HEK293 (cell line): ENCODE results near the gene TLE2.
A peak's percentile ranks its signal among the peaks of the same experiment; 100 is the strongest.

ENCODE experiments used
- BCL11B ChIP-seq: fragments of 450-650 bp; formaldehyde crosslinking; IDR thresholded peaks from 2 replicates; pipeline ENCODE4 v1.5.1; 2016; ENCODE audit warnings: low read depth, missing biosample characterization, missing genetic modification characterization
- FEZF1 ChIP-seq: fragments of 450-650 bp; formaldehyde crosslinking; IDR thresholded peaks from 2 replicates; pipeline ENCODE4 v1.5.1; 2016; ENCODE audit warnings: missing biosample characterization, missing genetic modification characterization
- GLIS1 ChIP-seq: fragments of 450-650 bp; formaldehyde crosslinking; IDR thresholded peaks from 2 replicates; pipeline ENCODE4 v1.5.1; 2016; ENCODE audit warnings: missing biosample characterization, missing genetic modification characterization
- HOXA7 ChIP-seq: sonication (generic); formaldehyde crosslinking; IDR thresholded peaks from 2 replicates; pipeline ENCODE4 v1.8.1; 2022; ENCODE audit warnings: missing genetic modification reagents, borderline replicate concordance
- HOXD13 ChIP-seq: sonication (generic); formaldehyde crosslinking; IDR thresholded peaks from 2 replicates; pipeline ENCODE4 v1.8.0; 2022; ENCODE audit warnings: missing genetic modification reagents, borderline replicate concordance
- IKZF3 ChIP-seq: fragments of 450-650 bp; IDR thresholded peaks from 2 replicates; pipeline ENCODE4 v1.5.0; 2018; ENCODE audit warnings: missing biosample characterization, mild to moderate bottlenecking, missing genetic modification characterization, moderate library complexity
- KLF9 ChIP-seq: fragments of 450-650 bp; formaldehyde crosslinking; IDR thresholded peaks from 2 replicates; pipeline ENCODE4 v1.5.1; 2016; ENCODE audit warnings: missing biosample characterization, missing genetic modification characterization, low read depth
- SP3 ChIP-seq: fragments of 450-650 bp; formaldehyde crosslinking; IDR thresholded peaks from 2 replicates; pipeline ENCODE4 v1.5.1; 2016; ENCODE audit warnings: missing biosample characterization, missing genetic modification characterization
- ZEB2 ChIP-seq: fragments of 450-650 bp; formaldehyde crosslinking; IDR thresholded peaks from 2 replicates; pipeline ENCODE4 v1.5.1; 2016; ENCODE audit warnings: missing biosample characterization, missing genetic modification characterization
- ZFP69B ChIP-seq: fragments of 450-650 bp; formaldehyde crosslinking; IDR thresholded peaks from 2 replicates; pipeline ENCODE4 v1.5.1; 2016; ENCODE audit warnings: missing biosample characterization, missing genetic modification characterization
- ZNF16 ChIP-seq: fragments of 450-650 bp; formaldehyde crosslinking; IDR thresholded peaks from 2 replicates; pipeline ENCODE4 v1.5.1; 2016; ENCODE audit warnings: low read depth, missing biosample characterization, missing genetic modification characterization
- ZNF23 ChIP-seq: fragments of 450-650 bp; formaldehyde crosslinking; IDR thresholded peaks from 2 replicates; pipeline ENCODE4 v1.5.1; 2016; ENCODE audit warnings: missing biosample characterization, missing genetic modification characterization, borderline replicate concordance
- ZNF248 ChIP-seq: fragments of 450-650 bp; formaldehyde crosslinking; IDR thresholded peaks from 2 replicates; pipeline ENCODE4 v1.5.1; 2017; ENCODE audit warnings: missing biosample characterization, missing genetic modification characterization
- ZNF366 ChIP-seq: fragments of 450-650 bp; formaldehyde crosslinking; conservative IDR thresholded peaks from 2 replicates; pipeline ENCODE4 v1.5.1; 2016; ENCODE audit warnings: missing biosample characterization, missing genetic modification characterization
- ZNF433 ChIP-seq: fragments of 450-650 bp; formaldehyde crosslinking; IDR thresholded peaks from 2 replicates; pipeline ENCODE4 v1.5.1; 2016; ENCODE audit warnings: missing biosample characterization, missing genetic modification characterization, low read depth
- ZNF48 ChIP-seq: fragments of 450-650 bp; formaldehyde crosslinking; IDR thresholded peaks from 2 replicates; pipeline ENCODE4 v1.5.1; 2016; ENCODE audit warnings: missing biosample characterization, missing genetic modification characterization
- ZNF548 ChIP-seq: fragments of 450-650 bp; formaldehyde crosslinking; IDR thresholded peaks from 2 replicates; pipeline ENCODE4 v1.5.1; 2016; ENCODE audit warnings: missing biosample characterization, missing genetic modification characterization
- ZNF600 ChIP-seq: fragments of 450-650 bp; formaldehyde crosslinking; IDR thresholded peaks from 2 replicates; pipeline ENCODE4 v1.5.1; 2016; ENCODE audit warnings: missing biosample characterization, missing genetic modification characterization
- ZNF621 ChIP-seq: fragments of 450-650 bp; formaldehyde crosslinking; IDR thresholded peaks from 2 replicates; pipeline ENCODE4 v1.5.1; 2017; ENCODE audit warnings: missing biosample characterization, missing genetic modification characterization
- ZNF623 ChIP-seq: fragments of 450-650 bp; formaldehyde crosslinking; IDR thresholded peaks from 2 replicates; pipeline ENCODE4 v1.5.1; 2016; ENCODE audit warnings: missing biosample characterization, missing genetic modification characterization
- ZNF707 ChIP-seq: fragments of 450-650 bp; formaldehyde crosslinking; IDR thresholded peaks from 2 replicates; pipeline ENCODE4 v1.5.1; 2016; ENCODE audit warnings: missing biosample characterization, missing genetic modification characterization
- ZSCAN23 ChIP-seq: fragments of 450-650 bp; formaldehyde crosslinking; IDR thresholded peaks from 2 replicates; pipeline ENCODE4 v1.5.1; 2016; ENCODE audit warnings: missing biosample characterization, missing genetic modification characterization
- TF ChIP-seq, protein P1 (sequence below): fragments of 450-650 bp; formaldehyde crosslinking; IDR thresholded peaks from 2 replicates; pipeline ENCODE4 v1.5.1; 2017; ENCODE audit warnings: missing biosample characterization, mild to moderate bottlenecking, missing genetic modification characterization, moderate library complexity
- TF ChIP-seq, protein P2 (sequence below): fragments of 450-650 bp; formaldehyde crosslinking; IDR thresholded peaks from 2 replicates; pipeline ENCODE4 v1.5.1; 2017; ENCODE audit warnings: missing biosample characterization, missing genetic modification characterization
- TF ChIP-seq, protein P3 (sequence below): IDR thresholded peaks from 2 replicates; pipeline ENCODE4 v1.6.1; 2011; ENCODE audit warnings: mild to moderate bottlenecking, low read depth, low read length, borderline replicate concordance
- TF ChIP-seq, protein P4 (sequence below): fragments of 450-650 bp; formaldehyde crosslinking; IDR thresholded peaks from 2 replicates; pipeline ENCODE4 v1.5.1; 2016; ENCODE audit warnings: missing biosample characterization, missing genetic modification characterization
- TF ChIP-seq, protein P5 (sequence below): fragments of 450-650 bp; formaldehyde crosslinking; IDR thresholded peaks from 2 replicates; pipeline ENCODE4 v1.5.1; 2016; ENCODE audit warnings: missing biosample characterization, missing genetic modification characterization
- TF ChIP-seq, protein P6 (sequence below): fragments of 450-650 bp; formaldehyde crosslinking; IDR thresholded peaks from 2 replicates; pipeline ENCODE4 v1.5.1; 2016; ENCODE audit warnings: missing biosample characterization, missing genetic modification characterization
- TF ChIP-seq, protein P7 (sequence below): fragments of 450-650 bp; formaldehyde crosslinking; IDR thresholded peaks from 2 replicates; pipeline ENCODE4 v1.5.1; 2016; ENCODE audit warnings: missing biosample characterization, missing genetic modification characterization

Gene TLE2

DNA sequence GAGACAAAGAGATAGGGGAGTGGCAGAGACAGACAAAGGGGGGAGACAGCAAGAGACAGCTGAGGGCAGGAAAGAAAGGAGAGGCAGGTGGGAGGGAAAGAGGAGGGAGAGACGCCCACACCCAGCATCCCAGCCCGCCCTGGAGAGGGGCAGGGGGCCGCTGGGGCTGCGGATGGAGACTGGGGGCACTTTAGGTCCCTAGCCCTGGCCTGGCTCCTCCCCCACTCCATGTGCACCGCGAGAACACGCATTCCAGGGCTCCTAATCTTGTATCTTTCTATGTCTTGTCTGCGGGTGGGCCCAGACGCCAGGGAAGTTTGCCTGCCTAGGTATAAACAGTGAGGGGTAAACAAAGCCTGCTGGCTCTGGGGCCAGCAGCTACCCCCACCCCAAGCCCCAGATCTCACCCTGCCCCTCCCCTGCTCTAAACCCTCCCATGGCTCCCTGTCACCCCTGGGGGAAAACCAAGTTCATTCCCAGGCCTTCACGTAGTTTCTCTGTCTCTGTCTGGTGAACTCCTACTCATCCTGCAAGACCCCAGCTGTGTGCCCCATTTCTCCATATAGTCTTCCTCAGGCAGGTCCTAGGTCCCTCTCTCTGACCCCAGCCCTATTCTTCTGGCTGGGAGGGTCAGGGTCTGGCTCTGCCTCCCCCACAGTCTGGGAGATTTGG, 27.5 kb upstream of the TLE2 start (continued):
- TF ChIP-seq, protein P1, sequence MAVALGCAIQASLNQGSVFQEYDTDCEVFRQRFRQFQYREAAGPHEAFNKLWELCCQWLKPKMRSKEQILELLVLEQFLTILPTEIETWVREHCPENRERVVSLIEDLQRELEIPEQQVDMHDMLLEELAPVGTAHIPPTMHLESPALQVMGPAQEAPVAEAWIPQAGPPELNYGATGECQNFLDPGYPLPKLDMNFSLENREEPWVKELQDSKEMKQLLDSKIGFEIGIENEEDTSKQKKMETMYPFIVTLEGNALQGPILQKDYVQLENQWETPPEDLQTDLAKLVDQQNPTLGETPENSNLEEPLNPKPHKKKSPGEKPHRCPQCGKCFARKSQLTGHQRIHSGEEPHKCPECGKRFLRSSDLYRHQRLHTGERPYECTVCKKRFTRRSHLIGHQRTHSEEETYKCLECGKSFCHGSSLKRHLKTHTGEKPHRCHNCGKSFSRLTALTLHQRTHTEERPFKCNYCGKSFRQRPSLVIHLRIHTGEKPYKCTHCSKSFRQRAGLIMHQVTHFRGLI (tag by site-specific recombination): no peak
- TF ChIP-seq, protein P2, sequence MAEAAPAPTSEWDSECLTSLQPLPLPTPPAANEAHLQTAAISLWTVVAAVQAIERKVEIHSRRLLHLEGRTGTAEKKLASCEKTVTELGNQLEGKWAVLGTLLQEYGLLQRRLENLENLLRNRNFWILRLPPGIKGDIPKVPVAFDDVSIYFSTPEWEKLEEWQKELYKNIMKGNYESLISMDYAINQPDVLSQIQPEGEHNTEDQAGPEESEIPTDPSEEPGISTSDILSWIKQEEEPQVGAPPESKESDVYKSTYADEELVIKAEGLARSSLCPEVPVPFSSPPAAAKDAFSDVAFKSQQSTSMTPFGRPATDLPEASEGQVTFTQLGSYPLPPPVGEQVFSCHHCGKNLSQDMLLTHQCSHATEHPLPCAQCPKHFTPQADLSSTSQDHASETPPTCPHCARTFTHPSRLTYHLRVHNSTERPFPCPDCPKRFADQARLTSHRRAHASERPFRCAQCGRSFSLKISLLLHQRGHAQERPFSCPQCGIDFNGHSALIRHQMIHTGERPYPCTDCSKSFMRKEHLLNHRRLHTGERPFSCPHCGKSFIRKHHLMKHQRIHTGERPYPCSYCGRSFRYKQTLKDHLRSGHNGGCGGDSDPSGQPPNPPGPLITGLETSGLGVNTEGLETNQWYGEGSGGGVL (tag by site-specific recombination): peak; percentile 54
- TF ChIP-seq ZNF16: peak; percentile 95
- 0 out of 2 replicates have a peak, but pooled peaks have one; percentile 15 for TF ChIP-seq ZNF600 (tag by site-specific recombination)
- no peak for TF ChIP-seq ZNF48 (tag by site-specific recombination)
- TF ChIP-seq ZNF433: no peak
- no peak for TF ChIP-seq ZNF623 (tag by site-specific recombination)
- TF ChIP-seq, protein P3, sequence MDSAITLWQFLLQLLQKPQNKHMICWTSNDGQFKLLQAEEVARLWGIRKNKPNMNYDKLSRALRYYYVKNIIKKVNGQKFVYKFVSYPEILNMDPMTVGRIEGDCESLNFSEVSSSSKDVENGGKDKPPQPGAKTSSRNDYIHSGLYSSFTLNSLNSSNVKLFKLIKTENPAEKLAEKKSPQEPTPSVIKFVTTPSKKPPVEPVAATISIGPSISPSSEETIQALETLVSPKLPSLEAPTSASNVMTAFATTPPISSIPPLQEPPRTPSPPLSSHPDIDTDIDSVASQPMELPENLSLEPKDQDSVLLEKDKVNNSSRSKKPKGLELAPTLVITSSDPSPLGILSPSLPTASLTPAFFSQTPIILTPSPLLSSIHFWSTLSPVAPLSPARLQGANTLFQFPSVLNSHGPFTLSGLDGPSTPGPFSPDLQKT: no peak
- TF ChIP-seq, protein P4, sequence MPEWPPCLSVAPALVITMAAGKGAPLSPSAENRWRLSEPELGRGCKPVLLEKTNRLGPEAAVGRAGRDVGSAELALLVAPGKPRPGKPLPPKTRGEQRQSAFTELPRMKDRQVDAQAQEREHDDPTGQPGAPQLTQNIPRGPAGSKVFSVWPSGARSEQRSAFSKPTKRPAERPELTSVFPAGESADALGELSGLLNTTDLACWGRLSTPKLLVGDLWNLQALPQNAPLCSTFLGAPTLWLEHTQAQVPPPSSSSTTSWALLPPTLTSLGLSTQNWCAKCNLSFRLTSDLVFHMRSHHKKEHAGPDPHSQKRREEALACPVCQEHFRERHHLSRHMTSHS: no peak
- TF ChIP-seq, protein P5, sequence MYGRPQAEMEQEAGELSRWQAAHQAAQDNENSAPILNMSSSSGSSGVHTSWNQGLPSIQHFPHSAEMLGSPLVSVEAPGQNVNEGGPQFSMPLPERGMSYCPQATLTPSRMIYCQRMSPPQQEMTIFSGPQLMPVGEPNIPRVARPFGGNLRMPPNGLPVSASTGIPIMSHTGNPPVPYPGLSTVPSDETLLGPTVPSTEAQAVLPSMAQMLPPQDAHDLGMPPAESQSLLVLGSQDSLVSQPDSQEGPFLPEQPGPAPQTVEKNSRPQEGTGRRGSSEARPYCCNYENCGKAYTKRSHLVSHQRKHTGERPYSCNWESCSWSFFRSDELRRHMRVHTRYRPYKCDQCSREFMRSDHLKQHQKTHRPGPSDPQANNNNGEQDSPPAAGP (tag by site-specific recombination): peak; percentile 50; the same call in 1 of the 2 replicates
- TF ChIP-seq ZSCAN23 (tag by site-specific recombination): no peak
- no peak for TF ChIP-seq KLF9 (tag by site-specific recombination)
- TF ChIP-seq GLIS1: peak; percentile 86
- TF ChIP-seq, protein P6, sequence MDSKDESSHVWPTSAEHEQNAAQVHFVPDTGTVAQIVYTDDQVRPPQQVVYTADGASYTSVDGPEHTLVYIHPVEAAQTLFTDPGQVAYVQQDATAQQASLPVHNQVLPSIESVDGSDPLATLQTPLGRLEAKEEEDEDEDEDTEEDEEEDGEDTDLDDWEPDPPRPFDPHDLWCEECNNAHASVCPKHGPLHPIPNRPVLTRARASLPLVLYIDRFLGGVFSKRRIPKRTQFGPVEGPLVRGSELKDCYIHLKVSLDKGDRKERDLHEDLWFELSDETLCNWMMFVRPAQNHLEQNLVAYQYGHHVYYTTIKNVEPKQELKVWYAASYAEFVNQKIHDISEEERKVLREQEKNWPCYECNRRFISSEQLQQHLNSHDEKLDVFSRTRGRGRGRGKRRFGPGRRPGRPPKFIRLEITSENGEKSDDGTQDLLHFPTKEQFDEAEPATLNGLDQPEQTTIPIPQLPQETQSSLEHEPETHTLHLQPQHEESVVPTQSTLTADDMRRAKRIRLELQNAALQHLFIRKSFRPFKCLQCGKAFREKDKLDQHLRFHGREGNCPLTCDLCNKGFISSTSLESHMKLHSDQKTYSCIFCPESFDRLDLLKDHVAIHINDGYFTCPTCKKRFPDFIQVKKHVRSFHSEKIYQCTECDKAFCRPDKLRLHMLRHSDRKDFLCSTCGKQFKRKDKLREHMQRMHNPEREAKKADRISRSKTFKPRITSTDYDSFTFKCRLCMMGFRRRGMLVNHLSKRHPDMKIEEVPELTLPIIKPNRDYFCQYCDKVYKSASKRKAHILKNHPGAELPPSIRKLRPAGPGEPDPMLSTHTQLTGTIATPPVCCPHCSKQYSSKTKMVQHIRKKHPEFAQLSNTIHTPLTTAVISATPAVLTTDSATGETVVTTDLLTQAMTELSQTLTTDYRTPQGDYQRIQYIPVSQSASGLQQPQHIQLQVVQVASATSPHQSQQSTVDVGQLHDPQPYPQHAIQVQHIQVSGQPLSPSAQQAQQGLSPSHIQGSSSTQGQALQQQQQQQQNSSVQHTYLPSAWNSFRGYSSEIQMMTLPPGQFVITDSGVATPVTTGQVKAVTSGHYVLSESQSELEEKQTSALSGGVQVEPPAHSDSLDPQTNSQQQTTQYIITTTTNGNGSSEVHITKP (tag by site-specific recombination): 0 out of 2 replicates have a peak, but pooled peaks have one; percentile 11
- peak; percentile 73 for TF ChIP-seq ZNF366
- TF ChIP-seq ZNF621 (tag by site-specific recombination): no peak
- peak; percentile 52 for TF ChIP-seq SP3 (tag by site-specific recombination)
- TF ChIP-seq, protein P7, sequence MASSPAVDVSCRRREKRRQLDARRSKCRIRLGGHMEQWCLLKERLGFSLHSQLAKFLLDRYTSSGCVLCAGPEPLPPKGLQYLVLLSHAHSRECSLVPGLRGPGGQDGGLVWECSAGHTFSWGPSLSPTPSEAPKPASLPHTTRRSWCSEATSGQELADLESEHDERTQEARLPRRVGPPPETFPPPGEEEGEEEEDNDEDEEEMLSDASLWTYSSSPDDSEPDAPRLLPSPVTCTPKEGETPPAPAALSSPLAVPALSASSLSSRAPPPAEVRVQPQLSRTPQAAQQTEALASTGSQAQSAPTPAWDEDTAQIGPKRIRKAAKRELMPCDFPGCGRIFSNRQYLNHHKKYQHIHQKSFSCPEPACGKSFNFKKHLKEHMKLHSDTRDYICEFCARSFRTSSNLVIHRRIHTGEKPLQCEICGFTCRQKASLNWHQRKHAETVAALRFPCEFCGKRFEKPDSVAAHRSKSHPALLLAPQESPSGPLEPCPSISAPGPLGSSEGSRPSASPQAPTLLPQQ (tag by site-specific recombination): peak; percentile 92
- no peak for TF ChIP-seq HOXD13 (CRISPR knock-in tag)
- no peak for TF ChIP-seq HOXA7 (CRISPR knock-in tag)
- TF ChIP-seq ZNF548 (tag by site-specific recombination): no peak
- TF ChIP-seq FEZF1 (tag by site-specific recombination): peak; percentile 7; the same call in 1 of the 2 replicates
- TF ChIP-seq ZNF23 (tag by site-specific recombination): no peak
- no peak for TF ChIP-seq ZNF707 (tag by site-specific recombination)
- TF ChIP-seq ZEB2 (tag by site-specific recombination): no peak
- TF ChIP-seq ZNF248 (tag by site-specific recombination): no peak
- TF ChIP-seq BCL11B (tag by site-specific recombination): peak; percentile 31; the same call in 1 of the 2 replicates
- peak; percentile 95 for TF ChIP-seq ZFP69B (tag by site-specific recombination)
- TF ChIP-seq IKZF3 (tag by site-specific recombination): no peak
